Stimulated activated naive CD8-positive, alpha-beta T cell treated with anti-CD3 and anti-CD28 coated beads, Interleukin-15, Interleukin-2, amounts not matched to agents 100 ng/mL and 50 ng/mL, for 24 hours (primary cell): ENCODE data around the gene COL9A2.
A peak's percentile ranks its signal among the peaks of the same experiment; 100 is the strongest.
"Not testable (repeated sequence)": the region's sequence is repeated elsewhere in the genome, so short reads cannot be mapped to it uniquely, and the experiment has no call there.

Source experiments
- H3K27ac Mint-ChIP-seq: one replicate; pipeline ENCODE4 v1.8.0; 2021; ENCODE audit warnings: mild to moderate bottlenecking, mixed read lengths
- H3K27me3 Mint-ChIP-seq: one replicate; pipeline ENCODE4 v1.8.0; 2021; ENCODE audit warnings: mixed read lengths
- H3K36me3 Mint-ChIP-seq: one replicate; pipeline ENCODE4 v1.8.0; 2021; ENCODE audit warnings: low read depth, mixed read lengths
- H3K4me1 Mint-ChIP-seq: one replicate; pipeline ENCODE4 v1.8.0; 2021; ENCODE audit warnings: low read depth, mixed read lengths
- H3K4me3 Mint-ChIP-seq: one replicate; pipeline ENCODE4 v1.8.0; 2021; ENCODE audit warnings: mild to moderate bottlenecking, mixed read lengths
- H3K9me3 Mint-ChIP-seq: one replicate; pipeline ENCODE4 v1.8.0; 2021; ENCODE audit warnings: mixed read lengths

COL9A2 gene

GRCh38 chr1:40316595-40317393 lies at the start of gene COL9A2:
Gene COL9A2 (minus strand): TSS chr1:40317286. CDS start chr1:40317197, 89 bp downstream.
- peak within 1 kb of the TSS; percentile 83 for H3K4me3 Mint-ChIP-seq
- H3K27me3 Mint-ChIP-seq: peaks cover 21% of the 10 kb centered on the region
- H3K36me3 Mint-ChIP-seq: no peaks in the 10 kb centered on the region
- peak within 1 kb of the TSS; percentile 23 for H3K27ac Mint-ChIP-seq
- no peaks in the 10 kb centered on the region for H3K9me3 Mint-ChIP-seq
- peaks cover 41% of the 10 kb centered on the region for H3K4me1 Mint-ChIP-seq

DNA sequence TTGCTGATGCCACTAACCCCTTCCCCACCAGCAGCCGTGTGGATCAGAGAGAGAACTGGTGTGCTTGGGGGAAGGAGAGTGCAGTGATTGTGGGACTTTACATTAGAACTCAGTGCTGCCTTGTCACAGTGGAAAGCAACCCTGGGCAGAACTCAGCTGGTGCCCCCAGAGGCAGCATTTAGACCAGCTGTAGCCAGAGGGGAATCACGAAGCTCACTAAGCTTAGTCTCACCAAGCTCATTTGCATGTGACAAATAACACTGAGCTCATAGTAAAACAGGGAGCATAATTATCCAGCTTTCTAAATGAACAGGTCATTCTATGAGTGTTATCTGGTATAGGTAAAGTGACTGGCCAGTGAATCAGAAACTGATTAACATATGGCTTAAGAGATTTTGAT lies 46.6 kb upstream of the COL9A2 start:
- H3K27me3 Mint-ChIP-seq: no peaks in the 10 kb centered on the region
- H3K36me3 Mint-ChIP-seq: no peaks in the 10 kb centered on the region
- H3K4me1 Mint-ChIP-seq: peaks cover 16% of the 10 kb centered on the region
- peak overlapping the region; percentile 55 for H3K27ac Mint-ChIP-seq
- H3K4me3 Mint-ChIP-seq: no peak overlapping the region
- no peaks in the 10 kb centered on the region for H3K9me3 Mint-ChIP-seq

DNA sequence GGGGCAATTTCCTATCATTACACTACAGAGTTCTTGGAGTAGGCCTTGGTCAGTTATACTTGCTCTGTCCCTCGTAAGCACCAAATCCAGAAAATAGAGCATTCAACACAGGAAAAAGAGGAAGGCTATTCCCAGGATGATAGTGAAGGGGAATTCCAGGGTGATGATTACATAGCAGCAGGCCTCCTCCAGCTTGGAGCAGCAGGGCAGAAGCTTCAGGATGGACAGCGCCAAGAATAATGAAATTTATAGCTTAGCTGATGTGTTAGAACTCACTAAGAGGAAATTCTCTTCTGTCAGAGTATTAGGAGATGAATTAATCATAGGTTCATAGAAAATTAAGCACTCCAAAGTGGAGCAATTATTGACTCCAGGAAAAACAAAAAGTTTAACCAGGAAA lies 45.6 kb upstream of the COL9A2 start:
- Mint-ChIP-seq H3K27me3 (no peaks in the 10 kb centered on the region), H3K4me1 (peaks cover 16% of the 10 kb centered on the region), H3K9me3 (no peaks in the 10 kb centered on the region), H3K27ac (no peak overlapping the region), H3K36me3 (no peaks in the 10 kb centered on the region), H3K4me3 (no peak overlapping the region)

GRCh38 chr1:40362199-40362598 lies 45.1 kb upstream of the COL9A2 start:
- Mint-ChIP-seq H3K4me1 (peaks cover 16% of the 10 kb centered on the region), H3K27ac (no peak overlapping the region), H3K4me3 (no peak overlapping the region), H3K9me3 (no peaks in the 10 kb centered on the region), H3K27me3 (no peaks in the 10 kb centered on the region), H3K36me3 (no peaks in the 10 kb centered on the region)

DNA sequence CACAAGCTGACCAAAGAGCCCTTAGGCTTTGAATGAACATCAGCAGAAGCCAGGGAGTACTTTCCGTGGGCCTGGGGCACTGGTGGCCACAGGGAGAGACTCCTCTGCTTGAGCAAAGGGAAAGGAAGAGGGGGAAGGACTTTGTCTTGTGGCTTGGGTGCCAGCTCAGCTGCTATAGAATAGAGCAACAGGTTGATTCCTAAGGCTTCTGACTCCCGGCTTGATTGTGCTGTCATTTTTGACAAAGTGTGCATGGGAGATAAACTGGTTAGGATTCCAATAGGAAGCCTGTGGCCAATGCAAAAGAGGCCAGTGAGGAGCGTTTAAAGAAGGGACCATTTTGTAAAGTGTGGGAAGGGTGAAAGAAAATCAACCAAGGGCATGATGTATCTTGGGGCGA lies 44.6 kb upstream of the COL9A2 start:
- no peaks in the 10 kb centered on the region for H3K9me3 Mint-ChIP-seq
- no peaks in the 10 kb centered on the region for H3K27me3 Mint-ChIP-seq
- no peak overlapping the region for H3K27ac Mint-ChIP-seq
- H3K4me3 Mint-ChIP-seq: no peak overlapping the region
- H3K36me3 Mint-ChIP-seq: peaks cover 5% of the 10 kb centered on the region
- peaks cover 16% of the 10 kb centered on the region for H3K4me1 Mint-ChIP-seq

DNA sequence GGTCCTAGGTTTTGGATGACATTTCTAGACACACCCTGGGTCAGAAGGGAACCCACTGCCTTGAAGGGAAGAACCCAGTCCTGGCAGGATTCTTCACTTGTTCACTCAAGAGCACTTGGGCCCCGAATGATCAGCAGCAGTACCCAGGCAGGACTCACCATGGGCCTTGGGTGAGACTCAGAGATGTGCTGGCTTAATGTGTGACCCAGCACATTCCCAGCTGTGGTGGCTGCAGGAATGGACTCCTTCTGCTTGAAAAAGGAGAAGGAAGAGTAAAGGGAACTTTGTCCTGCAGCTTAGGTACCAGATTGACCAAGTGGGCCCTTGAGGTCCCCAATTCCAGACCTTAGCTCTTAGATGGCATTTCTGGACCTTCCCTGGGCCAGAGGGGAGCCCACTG lies 44.1 kb upstream of the COL9A2 start:
- Mint-ChIP-seq H3K36me3 (peaks cover 5% of the 10 kb centered on the region), H3K27ac (no peak overlapping the region), H3K4me3 (no peak overlapping the region), H3K27me3 (no peaks in the 10 kb centered on the region), H3K4me1 (peaks cover 16% of the 10 kb centered on the region), H3K9me3 (no peaks in the 10 kb centered on the region)

DNA sequence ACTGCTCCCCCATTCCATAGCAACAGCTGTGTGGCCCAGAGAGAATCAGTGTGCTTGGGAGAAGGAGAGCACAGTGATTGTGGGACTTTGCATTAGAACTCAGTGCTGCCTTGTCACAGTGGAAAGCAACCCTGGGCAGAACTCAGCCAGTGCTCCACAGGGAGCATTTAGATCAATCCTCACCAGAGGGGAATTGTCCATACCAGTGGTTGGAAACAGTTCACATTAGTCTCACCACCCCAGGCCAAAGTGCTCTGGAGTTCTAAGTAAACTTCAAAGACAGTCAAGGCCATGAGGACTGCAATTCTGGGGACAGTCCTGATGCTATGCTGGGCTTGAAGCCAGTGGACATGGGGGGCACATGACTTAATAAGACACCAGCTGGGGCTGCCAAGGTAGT lies 43.5 kb upstream of the COL9A2 start:
- Mint-ChIP-seq H3K27me3 (no peaks in the 10 kb centered on the region), H3K9me3 (no peaks in the 10 kb centered on the region), H3K27ac (no peak overlapping the region), H3K4me1 (peaks cover 16% of the 10 kb centered on the region), H3K4me3 (no peak overlapping the region), H3K36me3 (peaks cover 5% of the 10 kb centered on the region)

DNA sequence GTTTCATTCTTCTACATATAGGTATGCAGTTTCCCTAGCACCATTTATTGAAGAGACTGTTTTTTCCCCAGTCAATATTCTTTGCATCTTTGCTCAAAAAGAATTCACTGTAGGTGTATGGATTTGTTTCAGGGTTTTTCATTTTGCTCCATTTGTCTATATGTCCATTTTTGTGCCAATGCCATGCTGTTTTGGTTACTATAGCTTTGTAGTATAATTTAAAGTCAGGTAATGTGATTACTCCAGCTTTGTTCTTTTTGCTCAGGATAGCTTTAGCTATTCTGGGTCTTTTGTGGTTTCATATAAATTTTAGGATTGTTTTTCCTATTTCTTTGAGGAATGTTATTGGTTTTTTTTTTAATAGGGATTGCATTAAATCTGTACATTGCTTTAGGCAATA lies 40.5 kb upstream of the COL9A2 start:
- peaks cover 5% of the 10 kb centered on the region for H3K36me3 Mint-ChIP-seq
- no peak overlapping the region for H3K27ac Mint-ChIP-seq
- peaks cover 2% of the 10 kb centered on the region for H3K4me1 Mint-ChIP-seq
- H3K4me3 Mint-ChIP-seq: no peak overlapping the region
- H3K9me3 Mint-ChIP-seq: no peaks in the 10 kb centered on the region
- no peaks in the 10 kb centered on the region for H3K27me3 Mint-ChIP-seq

DNA sequence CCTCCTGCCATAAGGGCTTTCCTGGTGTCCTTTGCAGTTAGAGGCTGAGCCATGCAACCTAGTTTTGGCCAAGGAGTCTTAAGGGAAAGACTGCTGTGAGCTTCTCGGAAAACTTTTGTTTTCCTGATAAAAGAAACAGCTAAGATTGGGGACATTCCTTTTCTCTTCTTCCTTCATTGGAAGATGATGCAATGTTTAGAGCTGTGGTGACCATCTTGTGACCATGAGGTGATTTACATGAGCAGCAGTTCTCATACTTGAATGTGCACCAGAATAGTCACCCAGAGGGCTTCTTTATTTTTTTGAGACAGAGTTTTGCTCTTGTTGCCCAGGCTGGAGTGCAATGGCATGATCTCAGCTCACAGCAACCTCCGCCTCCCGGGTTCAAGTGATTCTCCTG lies 36.0 kb upstream of the COL9A2 start:
- Mint-ChIP-seq H3K27me3 (no peaks in the 10 kb centered on the region), H3K4me1 (peaks cover 5% of the 10 kb centered on the region), H3K9me3 (no peaks in the 10 kb centered on the region), H3K36me3 (peaks cover 5% of the 10 kb centered on the region), H3K27ac (no peak overlapping the region), H3K4me3 (no peak overlapping the region)

- Mint-ChIP-seq H3K9me3 (no peaks in the 10 kb centered on the region), H3K27ac (no peak overlapping the region), H3K36me3 (peaks cover 5% of the 10 kb centered on the region), H3K4me1 (peaks cover 5% of the 10 kb centered on the region), H3K4me3 (no peak overlapping the region), H3K27me3 (no peaks in the 10 kb centered on the region)
These were observed 35.0 kb upstream of the COL9A2 start for GRCh38 chr1:40352126-40352525.

DNA sequence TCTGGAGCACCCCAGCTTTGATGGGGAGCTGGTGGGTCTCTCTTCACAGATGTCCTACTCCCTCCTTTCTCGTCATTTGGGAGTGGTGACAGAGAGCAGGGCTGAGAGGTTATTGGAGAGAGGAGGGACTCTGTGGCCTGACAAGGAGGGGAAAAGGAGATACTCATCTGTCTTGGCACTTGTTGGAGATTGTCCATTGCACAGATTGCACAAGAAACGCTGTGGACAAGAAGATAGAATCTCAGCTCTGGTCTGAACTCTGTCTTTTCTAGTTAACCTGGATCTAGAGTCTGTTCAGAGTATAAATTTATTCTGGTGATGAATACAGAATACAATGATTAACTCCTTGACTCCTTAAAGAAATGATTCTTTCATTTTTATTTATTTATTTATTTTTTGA lies 34.0 kb upstream of the COL9A2 start:
- Mint-ChIP-seq H3K36me3 (no peaks in the 10 kb centered on the region), H3K4me3 (no peak overlapping the region), H3K9me3 (no peaks in the 10 kb centered on the region), H3K27ac (no peak overlapping the region), H3K4me1 (peaks cover 5% of the 10 kb centered on the region), H3K27me3 (no peaks in the 10 kb centered on the region)

GRCh38 chr1:40350391-40350790 lies 33.3 kb upstream of the COL9A2 start:
- H3K4me3 Mint-ChIP-seq: no peak overlapping the region
- H3K9me3 Mint-ChIP-seq: no peaks in the 10 kb centered on the region
- H3K27ac Mint-ChIP-seq: no peak overlapping the region
- no peaks in the 10 kb centered on the region for H3K27me3 Mint-ChIP-seq
- H3K4me1 Mint-ChIP-seq: peaks cover 6% of the 10 kb centered on the region
- H3K36me3 Mint-ChIP-seq: no peaks in the 10 kb centered on the region

DNA sequence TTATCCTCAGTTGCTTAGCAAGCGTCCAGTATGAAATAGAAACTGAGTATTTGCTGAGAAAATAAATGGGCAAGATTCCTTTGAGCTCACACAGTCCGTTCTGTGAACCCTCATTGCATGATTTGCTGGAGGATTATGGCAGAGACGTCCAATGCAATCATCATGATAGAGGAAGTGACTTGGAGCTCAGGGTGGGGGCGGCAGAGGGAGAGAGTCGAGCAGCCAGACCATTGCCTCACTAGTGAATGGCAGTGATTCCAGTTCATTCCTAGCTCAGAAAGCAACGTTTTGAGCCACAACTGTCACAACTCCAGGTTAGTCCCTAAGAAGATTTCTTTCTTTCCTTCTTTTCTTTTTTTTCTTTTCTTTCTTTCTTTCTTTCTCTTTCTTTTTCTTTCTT lies 27.5 kb upstream of the COL9A2 start:
- Mint-ChIP-seq H3K27me3 (no peaks in the 10 kb centered on the region), H3K4me3 (peak overlapping the region; percentile 31)

DNA sequence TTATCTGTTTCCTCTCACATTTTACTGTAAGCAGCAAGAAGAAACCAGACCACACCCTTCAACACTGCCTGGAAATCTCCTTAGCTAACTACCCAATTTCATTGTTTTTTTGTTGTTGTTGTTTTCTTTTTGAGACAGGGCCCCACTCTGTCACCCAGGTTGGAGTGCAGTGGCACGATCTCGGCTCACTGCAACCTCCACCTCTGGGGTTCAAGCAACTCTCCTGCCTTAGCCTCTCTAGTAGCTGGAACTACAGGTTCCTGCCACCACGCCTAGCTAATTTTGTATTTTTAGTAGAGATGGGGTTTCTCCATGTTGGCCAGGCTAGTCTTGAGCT lies 25.3 kb upstream of the COL9A2 start:
- H3K9me3 Mint-ChIP-seq, H3K27me3 Mint-ChIP-seq, H3K36me3 Mint-ChIP-seq: not testable (repeated sequence)
- Mint-ChIP-seq H3K4me1 (peaks cover 54% of the 10 kb centered on the region), H3K27ac (peak overlapping the region; percentile 64), H3K4me3 (peak overlapping the region; percentile 4)

More for the DNA sequence above, 27.5 kb upstream of the COL9A2 start:
- H3K27ac Mint-ChIP-seq: peak overlapping the region; percentile 43
- no peaks in the 10 kb centered on the region for H3K36me3 Mint-ChIP-seq
- no peaks in the 10 kb centered on the region for H3K9me3 Mint-ChIP-seq
- H3K4me1 Mint-ChIP-seq: peaks cover 47% of the 10 kb centered on the region

GRCh38 chr1:40341491-40342380 lies 24.6 kb upstream of the COL9A2 start:
- Mint-ChIP-seq H3K9me3 (no peaks in the 10 kb centered on the region), H3K4me3 (peak overlapping the region; percentile 4), H3K36me3 (no peaks in the 10 kb centered on the region), H3K27ac (peak overlapping the region; percentile 64), H3K4me1 (peaks cover 54% of the 10 kb centered on the region), H3K27me3 (no peaks in the 10 kb centered on the region)
